Spleen (tissue), 7 donors: ENCODE data around the gene HDHD3.

Source experiments
- CTCF ChIP-seq, 11 experiments: fragments of 200-600 bp in 7 of 11; fragments of 450-650 bp in 4 of 11; sonication (generic) in 4 of 11; IDR thresholded peaks in 8 of 11; conservative IDR thresholded peaks in 3 of 11; 1 replicate in 7 of 11; 2 replicates in 4 of 11; pipeline versions ENCODE4 v1.4.0 to v1.8.0; 2016 to 2021; ENCODE audit warnings: antibody characterized with exemption in 11 of 11, inconsistent platforms in 4 of 11, mild to moderate bottlenecking in 1 of 11
- POLR2A ChIP-seq, 3 donors: fragments of 450-650 bp; IDR thresholded peaks; one replicate each; pipeline ENCODE4 v1.5.1; 2017; ENCODE audit warnings: antibody characterized with exemption in 3 of 3, mild to moderate bottlenecking in 1 of 3
- donor health status: DM: no; HTN: no; CAD: no; lungs with moderate emphysema.
- donor health status: DM: no; HTN: no; CAD: no.
- donor health status: DM: no; HTN: no; CAD: no.

DNA sequence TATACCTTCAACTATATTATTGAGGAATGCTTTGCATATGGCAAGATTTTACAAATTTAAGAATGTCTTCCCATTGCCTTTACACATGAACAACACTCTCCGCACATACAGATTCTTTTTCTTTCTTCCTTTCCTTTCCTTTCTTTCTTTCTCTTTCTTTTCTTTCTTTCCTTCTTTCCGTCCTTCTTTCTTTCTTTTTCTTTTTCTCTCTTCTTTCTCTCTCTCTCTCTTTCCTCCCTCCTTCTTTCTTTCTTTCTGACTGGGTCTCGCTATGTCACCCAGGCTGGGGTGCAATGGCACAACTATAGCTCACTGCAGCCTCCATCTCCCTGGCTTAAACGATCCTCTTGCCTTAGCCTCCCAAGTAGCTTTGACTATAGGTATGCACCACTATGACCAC, 50.6 kb downstream of the HDHD3 start:
- TF ChIP-seq CTCF (IDR thresholded peaks at IDR 0.05 in 8 of 11, conservative IDR thresholded peaks at IDR 0.05 in 3 of 11): no peak
- no peak for TF ChIP-seq POLR2A (IDR thresholded peaks at IDR 0.05)
